COLO668 (cell line): ENCODE results near the gene ABI3BP.

Source experiments
- DNase-seq: peaks from one replicate; lab custom pipeline; 2025; ENCODE audit not compliant: unreplicated experiment; lab: John Stamatoyannopoulos, UW

ABI3BP gene

DNA sequence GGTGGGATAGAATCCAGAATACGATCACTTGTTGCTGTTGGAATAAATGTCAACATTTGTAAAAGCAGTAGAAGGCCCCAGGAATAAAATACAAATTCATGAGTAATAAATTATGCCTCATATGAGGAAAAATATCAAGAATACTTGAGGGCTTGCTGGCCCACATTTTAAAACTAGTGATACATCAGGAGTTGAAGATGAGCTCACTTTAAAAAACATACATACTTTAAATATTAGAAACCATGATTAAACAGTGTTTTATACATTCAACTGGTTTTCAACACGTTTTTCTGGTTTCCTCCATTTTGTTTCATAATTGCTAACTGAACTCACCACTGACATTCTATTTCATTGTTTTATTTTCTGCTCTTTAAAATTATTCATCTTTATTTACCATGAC lies 142.5 kb downstream of the ABI3BP start:
- no peak for DNase-seq

DNA sequence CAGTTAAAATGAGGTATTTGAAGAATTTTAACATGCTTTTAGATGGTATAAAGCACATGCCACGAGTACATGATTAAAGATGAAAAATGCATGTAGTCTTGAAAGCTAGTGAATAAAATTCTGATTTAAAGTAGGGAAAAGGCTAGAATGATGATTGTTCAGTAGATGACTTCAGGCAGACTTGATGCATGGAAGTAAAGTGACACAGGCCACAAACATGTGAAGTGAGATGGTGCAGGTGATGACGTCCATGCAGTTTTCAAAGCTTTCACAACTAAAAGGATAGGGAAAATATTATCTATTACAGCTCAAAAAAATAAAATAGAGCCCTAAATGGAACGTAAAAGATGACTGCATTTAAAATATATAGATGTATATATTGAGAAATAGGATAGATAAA lies 143.1 kb downstream of the ABI3BP start:
- no peak for DNase-seq

DNA sequence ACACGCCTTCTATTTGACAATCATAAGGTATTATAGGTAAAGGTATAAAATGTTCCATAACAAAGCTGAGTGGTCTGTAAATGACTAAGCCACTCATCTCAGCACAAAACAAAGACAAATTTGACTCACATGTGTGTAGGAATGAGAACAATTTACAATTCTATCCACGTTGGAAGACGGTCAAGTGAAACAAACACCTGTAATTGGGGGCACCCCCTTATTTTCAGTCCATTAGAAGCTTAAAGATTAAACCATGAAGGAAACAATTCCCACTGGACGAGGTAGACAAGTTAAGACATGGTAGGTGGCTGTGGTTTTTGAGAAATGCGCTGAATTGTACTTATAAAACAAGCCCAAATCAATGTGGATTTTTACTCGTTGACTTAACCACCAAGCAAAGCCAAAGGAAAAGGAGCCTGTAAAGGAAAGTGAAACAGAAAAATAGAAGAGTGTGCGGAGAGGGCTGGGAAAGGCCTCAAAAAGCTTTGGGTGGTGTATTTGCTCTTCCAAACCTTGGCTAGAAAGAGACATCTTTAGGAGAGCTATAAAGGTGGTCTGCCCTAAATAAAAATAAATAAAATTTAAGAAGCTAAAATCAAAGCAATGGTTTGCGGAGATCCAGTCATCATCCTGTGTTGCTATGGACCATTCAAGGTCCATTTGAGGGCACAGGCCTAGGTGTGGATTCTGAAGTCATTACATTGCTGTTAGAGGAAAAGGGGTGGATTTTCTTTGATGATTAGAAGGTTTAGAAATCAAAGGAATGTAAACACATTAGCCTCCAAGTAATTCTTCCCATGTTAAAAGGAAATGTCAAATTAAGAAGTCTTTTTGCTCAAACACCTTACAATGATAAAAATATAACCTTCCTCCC lies 148.9 kb downstream of the ABI3BP start:
- no peak for DNase-seq

DNA sequence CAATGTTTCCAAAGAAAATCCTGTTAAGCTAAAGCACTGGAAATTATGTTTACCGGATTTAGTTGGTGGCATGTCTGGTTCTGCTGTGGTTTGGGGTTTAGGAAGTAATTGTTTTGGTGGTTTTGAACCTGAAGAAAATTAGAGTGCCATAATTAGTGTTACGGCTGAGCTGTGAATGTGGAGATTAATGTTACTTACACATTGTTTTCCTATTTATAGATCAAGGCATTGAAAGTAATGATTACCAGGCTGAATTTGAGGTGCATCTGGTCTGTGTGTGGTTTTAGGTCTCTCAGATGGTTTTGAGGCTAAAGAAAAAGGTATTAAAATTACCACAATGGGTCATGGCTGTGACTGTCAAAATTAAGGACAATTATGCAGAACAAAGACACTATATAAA lies 155.1 kb downstream of the ABI3BP start:
- DNase-seq: no peak

DNA sequence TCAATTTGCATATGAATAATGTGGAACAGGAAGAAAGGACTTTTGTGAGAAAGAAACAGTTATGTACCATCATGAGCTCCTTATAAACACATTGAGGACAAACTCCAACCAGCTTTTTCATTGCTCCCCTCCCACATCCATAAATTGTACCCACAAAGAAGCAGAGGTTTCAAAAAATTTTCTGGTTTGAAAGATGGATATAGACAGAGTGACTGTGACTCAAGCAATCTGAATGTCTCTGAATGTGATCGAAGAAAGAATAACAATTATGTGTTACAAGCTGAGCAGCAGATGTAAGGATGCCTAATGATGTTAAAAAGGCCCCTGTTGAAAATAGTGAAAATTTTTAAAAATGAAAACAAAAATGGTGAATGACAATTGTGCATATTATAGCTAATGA lies 156.6 kb downstream of the ABI3BP start:
- DNase-seq: no peak

DNA sequence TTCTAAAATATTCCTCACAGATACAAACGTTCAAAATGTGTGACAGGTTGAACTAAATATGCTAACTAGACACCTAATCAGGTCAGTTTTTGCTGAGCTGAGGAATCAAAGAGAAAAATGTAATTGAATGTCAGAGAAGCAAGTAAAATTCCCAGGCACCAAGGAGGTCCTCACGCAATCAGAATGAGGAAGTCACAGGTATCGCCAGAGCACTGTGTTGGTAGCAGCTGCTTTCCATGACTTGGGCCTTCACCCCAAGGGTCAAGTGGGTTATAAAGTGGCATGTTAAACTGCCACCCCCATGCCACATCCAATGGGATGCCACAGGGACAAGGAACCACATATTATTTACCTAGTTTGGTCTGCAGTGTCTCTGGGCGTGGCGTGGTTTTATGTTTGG lies 158.9 kb downstream of the ABI3BP start:
- peak; percentile 12 for DNase-seq

DNA sequence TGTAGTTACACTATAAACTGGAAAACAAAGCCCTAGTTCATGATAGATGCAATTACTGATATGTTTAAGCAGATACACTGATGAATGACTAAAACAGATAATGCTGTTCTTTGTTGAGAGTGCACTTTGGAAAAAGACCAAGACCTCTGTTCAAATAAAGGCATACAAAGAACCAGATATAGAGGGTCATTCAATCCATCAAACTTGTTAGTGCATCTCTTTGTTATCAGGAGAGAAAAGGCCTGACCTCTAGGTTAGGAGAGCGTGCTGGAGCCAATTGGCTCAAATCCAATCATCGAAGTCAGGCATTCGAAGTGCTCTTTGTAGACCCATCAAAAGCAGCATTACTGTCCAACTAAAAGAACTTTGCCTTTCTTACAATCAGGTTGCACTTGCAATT lies 159.7 kb downstream of the ABI3BP start:
- DNase-seq: peak; percentile 47

DNA sequence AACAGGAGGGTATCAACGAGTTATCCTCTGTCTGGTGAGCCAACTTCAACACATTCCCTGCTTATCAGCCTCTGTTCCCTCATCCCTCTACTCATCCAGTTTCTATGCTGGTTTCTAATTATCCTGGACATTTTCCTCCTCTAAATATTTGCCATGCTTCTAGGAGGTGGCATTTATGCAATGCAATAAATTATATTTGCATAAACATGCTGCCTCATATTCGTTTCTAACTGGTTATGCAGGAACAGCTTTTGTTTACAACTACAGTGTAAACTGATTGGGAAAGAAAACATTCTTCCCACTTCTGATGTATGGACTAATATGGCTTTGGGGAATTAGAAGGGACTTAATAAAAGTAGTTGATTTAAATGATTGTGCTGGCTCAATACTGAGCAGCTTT lies 161.6 kb downstream of the ABI3BP start:
- no peak for DNase-seq

DNA sequence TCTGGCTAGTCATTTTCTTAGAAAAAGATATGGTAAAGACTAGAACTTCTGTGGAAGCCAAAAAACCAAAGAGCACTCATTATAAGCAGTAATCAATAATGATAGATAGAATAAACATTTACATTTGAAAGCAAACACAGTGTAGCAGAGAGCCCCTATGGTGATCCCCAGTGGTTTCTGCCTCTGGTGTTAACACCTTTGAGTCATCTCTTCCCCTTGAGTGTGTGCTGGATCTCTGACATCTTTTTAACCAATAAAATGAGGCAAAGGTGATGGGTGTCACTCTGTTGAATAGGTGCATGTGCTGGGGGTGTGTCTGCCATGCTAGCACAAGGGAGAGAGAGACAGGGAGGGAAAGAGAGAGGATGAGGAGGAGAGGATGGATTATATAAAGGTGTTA lies 162.3 kb downstream of the ABI3BP start:
- no peak for DNase-seq

DNA sequence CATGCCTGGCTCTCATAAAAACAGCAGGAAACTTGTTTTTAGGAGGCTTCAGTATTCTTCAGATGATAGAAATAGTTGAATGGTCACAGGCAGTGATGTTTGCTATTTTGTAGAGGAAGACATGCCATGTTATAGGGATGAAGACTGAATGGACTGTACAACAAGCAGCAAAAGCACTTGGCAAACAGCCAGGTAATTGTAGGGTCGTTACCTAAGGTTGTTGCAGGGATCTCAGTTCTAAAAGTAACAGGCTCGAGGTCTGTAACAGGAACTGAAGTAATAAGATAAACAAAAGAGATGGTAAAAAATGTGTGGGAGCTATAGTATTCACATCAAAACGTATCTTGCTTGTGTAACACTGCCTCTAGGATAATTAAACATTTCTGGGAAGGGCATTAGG lies 167.6 kb downstream of the ABI3BP start:
- peak; percentile 3 for DNase-seq

DNA sequence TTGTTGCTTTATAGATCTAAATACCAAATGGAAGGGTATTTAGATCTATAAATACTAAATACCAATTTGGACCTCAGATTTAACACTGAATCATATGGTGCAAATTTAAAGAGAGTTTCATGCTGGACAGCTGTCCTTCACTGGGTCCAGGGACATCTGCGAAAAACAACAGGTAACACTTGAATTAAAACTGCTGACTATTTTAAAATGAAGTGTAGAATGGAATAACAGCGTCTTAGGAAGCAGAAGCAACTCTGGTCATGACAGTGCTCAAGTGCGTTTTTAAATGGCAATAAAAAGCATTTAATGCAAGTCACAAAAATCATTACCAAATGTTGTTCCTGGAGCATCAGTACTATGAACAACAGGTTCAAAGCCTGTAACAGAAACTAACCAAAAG lies 177.6 kb downstream of the ABI3BP start:
- no peak for DNase-seq

DNA sequence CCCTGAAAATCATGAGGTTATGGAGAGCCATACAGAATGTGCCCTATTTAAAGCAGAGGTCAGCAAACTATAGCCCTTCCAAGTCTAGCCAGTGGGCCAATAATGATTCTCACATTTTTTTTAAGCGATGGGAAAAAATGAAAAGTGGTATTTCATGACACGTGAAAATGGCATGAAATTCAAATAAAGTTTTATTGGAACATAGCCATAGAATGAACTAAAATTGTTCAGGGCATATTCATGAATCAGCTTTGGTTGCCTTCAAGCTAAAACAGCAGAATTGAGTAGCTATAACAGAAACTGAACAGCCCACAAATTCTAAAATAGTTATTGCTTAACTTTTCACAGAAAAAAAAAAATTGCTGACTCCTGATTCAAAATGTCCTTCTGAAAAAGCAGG lies 179.4 kb downstream of the ABI3BP start:
- DNase-seq: no peak

DNA sequence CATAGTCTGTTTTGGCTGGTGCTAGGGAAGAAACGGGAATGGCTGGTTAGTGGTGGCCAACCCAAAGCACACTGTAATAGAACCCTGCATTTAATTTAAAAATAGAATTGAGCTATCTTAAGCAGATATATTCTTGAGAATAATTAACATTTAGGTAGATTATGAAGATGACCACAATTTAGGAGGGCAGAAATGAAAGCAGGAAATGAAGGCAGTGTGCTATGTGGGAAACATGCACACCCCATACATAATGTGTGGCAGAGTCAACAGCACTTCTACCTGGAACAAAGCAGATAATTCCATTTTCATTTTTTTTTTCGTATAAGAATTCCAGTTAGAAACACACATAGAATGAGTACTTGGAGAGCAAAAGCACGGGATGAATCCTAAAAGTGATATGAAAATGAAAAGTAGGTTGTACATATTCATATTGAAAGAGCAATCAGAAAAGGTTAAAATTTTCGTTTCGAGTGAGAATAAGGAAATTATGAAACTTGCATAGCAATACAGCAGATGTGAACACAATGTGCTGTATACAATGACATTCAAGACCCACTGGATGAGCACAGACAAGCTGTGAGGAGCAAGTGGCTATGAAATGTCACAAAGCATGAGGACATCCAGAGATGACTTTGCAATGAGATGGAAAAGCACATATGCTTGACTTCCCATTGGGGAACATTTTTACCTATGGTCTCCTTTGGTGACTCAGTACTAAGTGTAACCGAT lies 181.3 kb downstream of the ABI3BP start:
- no peak for DNase-seq

DNA sequence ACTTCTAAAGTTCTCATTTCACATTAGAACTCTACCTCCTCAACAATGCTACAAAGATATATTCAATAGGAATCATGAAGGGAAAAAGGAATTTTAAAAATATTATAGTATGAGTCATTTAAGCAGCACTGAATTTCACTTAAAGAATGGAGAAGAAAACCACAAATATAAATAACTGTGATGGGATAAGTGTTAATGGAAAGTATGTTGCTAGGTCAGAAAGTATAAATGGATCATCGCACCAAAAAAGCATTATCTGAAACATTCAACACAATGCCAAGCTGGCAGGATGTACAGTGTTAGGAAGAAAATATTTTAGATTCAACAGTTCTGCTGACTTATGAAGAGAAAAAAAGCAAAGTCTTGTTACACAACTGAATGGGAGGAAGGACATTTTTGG lies 182.6 kb downstream of the ABI3BP start:
- no peak for DNase-seq

DNA sequence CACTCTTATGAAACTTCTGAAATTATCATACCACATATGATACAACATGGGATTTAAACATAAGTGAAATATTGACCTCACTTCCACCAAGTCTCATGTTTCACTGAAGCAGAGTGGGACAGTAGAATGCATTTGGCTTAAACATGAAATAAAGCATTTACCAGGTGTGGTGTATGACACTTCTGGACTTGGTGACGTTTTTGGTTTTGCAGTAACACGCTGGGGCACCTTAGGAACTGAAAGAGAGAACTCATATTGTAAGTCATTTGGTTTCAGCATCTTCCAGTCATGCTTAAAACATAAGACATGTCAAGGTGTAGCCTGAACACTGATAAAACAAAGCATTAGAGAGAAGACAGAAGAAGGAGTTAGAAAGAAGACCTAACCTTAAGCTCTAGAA lies 188.6 kb downstream of the ABI3BP start:
- no peak for DNase-seq

DNA sequence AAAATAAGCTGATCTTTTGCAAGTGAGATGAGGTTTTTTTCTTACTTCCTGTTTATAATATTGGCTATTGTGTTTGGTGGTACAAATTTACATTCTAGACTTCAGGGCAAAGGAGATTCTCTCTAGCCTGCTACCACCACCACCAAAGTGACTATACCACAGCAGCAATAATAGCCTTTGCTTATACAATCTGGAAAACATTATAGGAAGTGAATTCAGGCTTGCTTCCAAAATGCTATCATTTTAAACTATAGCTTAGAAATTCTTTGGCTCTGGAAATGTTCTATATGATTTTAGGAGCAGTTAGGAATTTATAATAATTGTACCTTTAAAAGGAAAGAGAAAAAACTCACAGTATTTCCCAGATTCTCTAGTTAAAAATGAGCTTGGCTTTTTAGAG lies 189.5 kb downstream of the ABI3BP start:
- DNase-seq: no peak

DNA sequence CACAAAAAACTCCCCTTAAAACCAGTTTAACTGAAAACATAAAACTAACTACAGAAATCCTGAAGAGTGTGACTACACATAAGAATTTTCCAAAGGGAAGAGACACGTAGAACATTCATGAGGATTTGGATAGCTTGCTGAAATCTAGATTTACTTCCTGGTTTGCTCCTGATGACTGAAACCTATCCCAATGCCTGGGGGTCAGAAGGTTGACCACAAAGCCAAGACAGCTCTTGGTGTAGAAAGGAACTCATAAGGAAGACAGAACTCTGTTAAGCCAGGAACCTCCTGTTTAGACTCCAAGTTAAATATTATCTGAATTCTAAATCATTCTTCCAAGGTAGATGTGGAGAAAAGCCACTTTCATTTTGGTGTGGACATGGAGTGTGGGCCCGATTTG lies 191.1 kb downstream of the ABI3BP start:
- no peak for DNase-seq

DNA sequence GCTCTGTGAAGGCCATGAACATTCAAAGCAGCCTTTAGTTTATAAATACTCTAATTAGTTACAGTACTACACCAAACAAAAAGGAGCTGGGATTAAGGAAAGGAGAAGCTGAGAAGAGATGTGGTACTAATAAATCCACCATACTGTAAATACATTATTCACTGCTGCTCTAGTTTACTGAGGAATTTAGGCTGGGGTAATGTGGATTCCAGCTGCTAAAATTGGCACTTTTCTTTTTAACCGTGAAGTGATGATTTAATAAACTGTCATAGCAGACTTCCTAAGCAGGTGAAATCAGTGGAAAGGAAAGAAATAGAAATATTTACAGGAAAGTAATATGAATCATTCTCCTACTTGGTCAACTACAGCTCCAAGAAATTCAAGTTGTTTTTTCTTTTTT lies 195.2 kb downstream of the ABI3BP start:
- no peak for DNase-seq

DNA sequence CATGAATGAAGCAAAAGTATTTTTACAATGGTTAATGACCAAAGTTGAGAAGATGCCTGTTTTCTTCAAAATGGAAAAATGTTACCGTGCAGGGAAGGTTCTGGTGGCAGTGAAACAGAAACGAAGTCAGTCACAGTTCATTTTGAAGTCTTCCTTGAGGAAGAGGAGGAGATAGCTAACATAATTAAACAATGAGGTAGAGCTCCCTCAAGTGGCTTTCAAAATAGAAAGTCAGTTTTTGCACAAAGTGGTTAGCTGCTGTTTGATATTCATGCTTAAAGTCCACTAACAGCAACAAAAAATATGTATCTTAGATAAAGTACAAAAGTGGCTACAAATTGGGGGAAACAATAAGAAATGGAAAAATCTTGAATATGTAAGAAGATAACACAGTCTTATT lies 196.7 kb downstream of the ABI3BP start:
- no peak for DNase-seq

DNA sequence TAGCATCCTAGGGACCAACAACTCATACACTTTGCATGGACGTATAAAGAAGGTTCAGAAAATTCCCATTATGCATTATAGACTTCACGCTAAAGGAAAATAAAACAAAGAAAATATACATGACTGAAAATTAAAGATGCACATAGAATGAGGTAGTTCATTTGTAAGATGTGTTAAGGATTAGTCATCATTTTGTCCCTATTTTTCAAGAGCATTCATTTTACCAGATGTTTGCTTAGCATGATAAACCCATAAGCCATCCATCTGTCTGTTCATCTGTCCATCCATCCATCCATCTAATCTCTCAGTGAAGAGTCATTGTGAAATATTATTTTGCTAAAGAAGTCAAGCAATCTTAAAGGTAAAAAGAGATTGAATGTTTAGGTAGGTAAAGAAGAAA lies 203.6 kb downstream of the ABI3BP start:
- DNase-seq: no peak

DNA sequence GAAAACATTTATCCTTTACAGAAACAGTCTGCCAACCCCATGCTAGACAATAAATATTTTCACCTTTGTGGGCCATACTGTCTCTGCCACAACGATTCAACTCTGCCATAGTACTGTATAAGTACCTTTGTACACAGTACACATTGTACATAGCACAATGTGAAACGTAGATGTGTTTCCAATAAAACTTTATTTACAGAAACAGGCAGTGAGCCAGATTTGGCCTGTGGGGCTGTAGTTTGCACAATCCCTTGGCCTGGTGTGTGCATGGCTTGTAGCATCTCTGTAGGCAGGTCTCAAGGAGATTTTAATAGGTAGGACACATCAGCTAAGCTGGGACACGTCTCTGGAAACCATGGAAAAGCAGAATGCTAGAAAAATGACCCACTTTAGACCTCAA lies 209.6 kb downstream of the ABI3BP start:
- DNase-seq: no peak

DNA sequence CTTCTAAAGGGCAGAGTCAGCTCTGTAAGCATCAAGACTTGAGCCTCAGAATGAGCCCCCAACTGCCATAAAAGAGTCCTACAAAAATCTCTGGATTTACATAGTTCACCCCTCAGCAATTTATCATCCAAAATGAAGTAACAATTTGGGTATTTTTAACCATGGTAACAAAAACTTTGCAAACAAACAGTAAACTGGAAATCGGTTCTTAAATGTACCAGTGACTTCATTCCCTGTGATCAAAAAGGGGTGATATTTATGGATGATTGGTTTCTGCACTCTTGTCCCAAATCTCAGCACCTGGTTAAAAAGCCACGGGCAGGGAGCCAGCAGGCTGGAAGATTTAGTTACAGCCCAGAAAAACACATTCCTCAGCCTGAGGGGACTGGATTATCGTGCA lies 210.3 kb downstream of the ABI3BP start:
- no peak for DNase-seq

DNA sequence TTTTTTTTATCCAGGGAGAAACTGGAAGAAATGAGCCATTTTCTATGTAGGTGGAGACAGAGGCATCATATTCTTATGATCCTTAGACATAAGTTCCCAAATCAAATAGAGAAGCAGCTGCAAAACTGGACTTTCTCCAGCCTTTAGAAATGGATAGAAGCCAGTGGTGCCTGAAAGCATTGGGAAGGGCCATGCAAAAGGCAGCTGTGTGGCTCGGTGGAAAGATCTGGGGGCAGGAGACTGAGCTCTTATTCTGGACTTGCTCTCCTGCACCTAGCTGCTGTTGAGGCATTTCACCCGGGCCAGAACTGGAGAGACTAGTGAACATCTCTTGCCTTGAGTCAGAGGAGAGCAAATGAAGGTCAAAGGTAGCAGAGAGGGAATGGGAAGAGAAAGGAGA lies 210.9 kb downstream of the ABI3BP start:
- DNase-seq: no peak
